PC-3 (cell line): Measurements from ENCODE around the gene TNPO1. TPM values are rescaled to one million over a fixed set of nuclear protein-coding genes. Genes with fewer than 3 reads are reported as not detected.
A peak's percentile ranks its signal among the peaks of the same experiment; 100 is the strongest.
"Not testable (repeated sequence)": the region's sequence is repeated elsewhere in the genome, so short reads cannot be mapped to it uniquely, and the experiment has no call there.

Experiments used
- ATAC-seq: fragments of 200-7000 bp; cut with Tn5 transposase; 2 replicates; pipeline ENCODE4 v1.9.1; 2020; ENCODE audit warnings: mild to moderate bottlenecking, moderate library complexity
- BruUV-seq: library from RNA; stranded (reverse); fragments of 400-500 nt; replicated peaks from 2 replicates; lab custom pipeline; 2021; lab: Mats Ljungman, UMichigan
- CTCF ChIA-PET: fragments of 300-600 bp; sonication (Branson Sonifier 250); formaldehyde crosslinking; loops from one replicate; lab custom pipeline; 2022; ENCODE audit warnings: antibody characterized with exemption; lab: Charles Lee
- POLR2A ChIA-PET: fragments of 300-600 bp; sonication (Branson Sonifier 250); formaldehyde crosslinking; loops from one replicate; lab custom pipeline; 2022; ENCODE audit warnings: antibody characterized with exemption; ENCODE audit not compliant: unreplicated experiment; lab: Charles Lee
- DNase-seq: peaks from one replicate; pipeline ENCODE4 v3.0.0-alpha.2; 2015
- H2AFZ ChIP-seq: fragments of 300-600 bp; sonication (generic); 2 replicates; pipeline ENCODE4 v1.6.0; 2016; ENCODE audit warnings: antibody characterized with exemption, low read length
- H3F3A ChIP-seq: fragments of 300-600 bp; sonication (generic); one replicate; pipeline ENCODE4 v1.6.0; 2017; ENCODE audit warnings: antibody characterized with exemption, low read length, control low read depth, mild to moderate bottlenecking; ENCODE audit not compliant: unreplicated experiment
- H3K27ac ChIP-seq: fragments of 300-600 bp; sonication (generic); 2 replicates; pipeline ENCODE4 v1.5.1; 2016; ENCODE audit warnings: mild to moderate bottlenecking, low read length
- H3K27me3 ChIP-seq: fragments of 300-600 bp; sonication (generic); 2 replicates; pipeline ENCODE4 v1.6.1; 2016; ENCODE audit warnings: low read length, mixed read lengths
- H3K36me3 ChIP-seq: fragments of 300-600 bp; sonication (generic); 2 replicates; pipeline ENCODE4 v1.6.1; 2016; ENCODE audit warnings: low read depth, mixed run types, low read length, mixed read lengths
- H3K4me1 ChIP-seq: fragments of 300-600 bp; sonication (generic); 2 replicates; pipeline ENCODE4 v1.5.1; 2016; ENCODE audit warnings: low read length; ENCODE audit not compliant: insufficient read depth
- H3K4me2 ChIP-seq: fragments of 300-600 bp; sonication (generic); 2 replicates; pipeline ENCODE4 v1.6.0; 2016; ENCODE audit warnings: low read length
- H3K4me3 ChIP-seq: fragments of 300-600 bp; sonication (generic); 2 replicates; pipeline ENCODE4 v1.5.1; 2016; ENCODE audit warnings: mild to moderate bottlenecking, low read length, mixed read lengths
- H3K79me2 ChIP-seq: fragments of 300-600 bp; sonication (generic); 2 replicates; pipeline ENCODE4 v1.6.1; 2017; ENCODE audit warnings: low read length, mixed read lengths
- H3K9ac ChIP-seq: fragments of 300-600 bp; sonication (generic); 2 replicates; pipeline ENCODE4 v1.6.0; 2016; ENCODE audit warnings: mild to moderate bottlenecking, low read length
- H3K9me2 ChIP-seq: fragments of 300-600 bp; sonication (generic); replicated peaks from 2 replicates; pipeline ENCODE4 v1.6.1; 2016; ENCODE audit warnings: mixed run types, low read length, mixed read lengths
- H3K9me3 ChIP-seq: fragments of 300-600 bp; sonication (generic); 2 replicates; pipeline ENCODE4 v1.6.1; 2016; ENCODE audit warnings: low read length, mixed read lengths
- H4K20me1 ChIP-seq: fragments of 300-600 bp; sonication (generic); 2 replicates; pipeline ENCODE4 v1.6.1; 2016; ENCODE audit warnings: low read length, mixed read lengths
- CTCF ChIP-seq: fragments of 300-600 bp; sonication (generic); conservative IDR thresholded peaks from 2 replicates; pipeline ENCODE4 v1.5.1; 2017; ENCODE audit warnings: antibody characterized with exemption, low read depth, mild to moderate bottlenecking, low read length
- EZH2 ChIP-seq: fragments of 300-600 bp; sonication (generic); IDR thresholded peaks from one replicate; pipeline ENCODE4 v1.6.1; 2017; ENCODE audit warnings: antibody characterized with exemption, mild to moderate bottlenecking, low read length; ENCODE audit not compliant: unreplicated experiment
- EZH2phosphoT487 ChIP-seq: fragments of 300-600 bp; sonication (generic); IDR thresholded peaks from 2 replicates; pipeline ENCODE4 v1.6.1; 2018; ENCODE audit warnings: mild to moderate bottlenecking, antibody characterized with exemption, low read length, borderline replicate concordance
- intact Hi-C: fragments of 100-400 bp; cut with micrococcal nuclease; formaldehyde crosslinking; loops from 2 replicates; pipeline ENCODE4 v1.9.0; 2023
- total RNA-seq: library from RNA; depleted of rRNA; stranded (reverse); fragments of >200 nt; gene quantifications from 2 replicates; pipeline ENCODE4 v1.2.3, GENCODE V29; 2014

TNPO1 gene
- total RNA-seq, 1 experiment from 2014 or later: 187 TPM

DNA sequence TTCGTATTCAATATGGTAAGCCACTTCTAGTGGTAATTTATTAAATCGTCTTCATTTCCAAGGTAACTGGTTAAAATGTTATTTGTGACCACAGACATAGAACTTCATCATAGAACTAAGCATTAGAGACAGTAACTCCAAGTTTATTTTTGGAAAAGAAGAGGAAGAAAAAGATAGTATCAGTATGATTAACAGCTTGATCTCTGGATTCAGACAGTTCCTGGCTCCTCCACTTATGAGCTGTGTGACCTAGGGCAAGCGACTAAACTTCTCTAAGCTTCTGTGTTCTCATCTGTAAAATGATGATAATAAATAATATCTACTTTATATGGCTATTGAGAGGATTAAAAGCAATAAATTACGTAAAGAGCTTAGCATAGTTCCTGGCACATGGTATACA is 29.8 kb upstream of the TNPO1 start:
- Histone ChIP-seq H4K20me1 (no peaks in the 10 kb centered on the region), H3K9me3 (no peaks in the 10 kb centered on the region), H3K4me1 (peaks cover 21% of the 10 kb centered on the region), H3K9ac (no peak overlapping the region), H3K27ac (no peak overlapping the region), H3F3A (no peaks in the 10 kb centered on the region), H3K4me2 (no peak overlapping the region), H2AFZ (no peak overlapping the region), H3K4me3 (no peak overlapping the region), H3K36me3 (no peaks in the 10 kb centered on the region), H3K9me2 (no peaks in the 10 kb centered on the region), H3K27me3 (no peaks in the 10 kb centered on the region), H3K79me2 (no peaks in the 10 kb centered on the region)
- DNase-seq (no peak), ATAC-seq (no peak)
- intact Hi-C loops: loop anchor here (10.0 kb wide), 2 partner anchors 92 to 172 kb away; no protein-coding TSS in a partner anchor
- no TSS peak for BruUV-seq
- TF ChIP-seq EZH2: no peak
- POLR2A ChIA-PET: no interaction called here
- CTCF ChIA-PET: no interaction called here

GRCh38 chr5:72788866-72789505 is 27.5 kb upstream of the TNPO1 start:
- Histone ChIP-seq H3F3A (no peaks in the 10 kb centered on the region), H2AFZ (no peak overlapping the region), H3K9ac (no peak overlapping the region), H3K36me3 (no peaks in the 10 kb centered on the region), H3K4me3 (no peak overlapping the region), H3K27me3 (no peaks in the 10 kb centered on the region), H3K9me2 (no peaks in the 10 kb centered on the region), H4K20me1 (no peaks in the 10 kb centered on the region), H3K79me2 (no peaks in the 10 kb centered on the region), H3K4me2 (peak overlapping the region; percentile 31; the same call in 1 of the 2 replicates), H3K9me3 (no peaks in the 10 kb centered on the region), H3K27ac (peak overlapping the region; percentile 73), H3K4me1 (peaks cover 21% of the 10 kb centered on the region)
- DNase-seq: peak; percentile 82
- ChIA-PET POLR2A (no interaction called here), CTCF (no interaction called here)
- intact Hi-C loops: loop anchor here (2.0 to 10.0 kb wide), 3 partner anchors 28 to 174 kb away; partner anchors contain the start of gene TNPO1
- BruUV-seq: no TSS peak
- peak; percentile 97 for ATAC-seq
- TF ChIP-seq EZH2: no peak
- TF ChIP-seq CTCF: no peak
- no peak for TF ChIP-seq EZH2phosphoT487

- CTCF ChIA-PET: no interaction called here
- TF ChIP-seq EZH2 (no peak), CTCF (no peak), EZH2phosphoT487 (no peak)
- Histone ChIP-seq H3K36me3 (no peaks in the 10 kb centered on the region), H3K79me2 (no peaks in the 10 kb centered on the region), H3K9ac (no peak overlapping the region), H3K9me3 (no peaks in the 10 kb centered on the region), H3K4me2 (no peak overlapping the region), H4K20me1 (no peaks in the 10 kb centered on the region), H3K9me2 (no peaks in the 10 kb centered on the region), H3K27ac (no peak overlapping the region), H3K4me1 (peaks cover 21% of the 10 kb centered on the region), H3K27me3 (no peaks in the 10 kb centered on the region), H3K4me3 (no peak overlapping the region), H2AFZ (no peak overlapping the region), H3F3A (no peaks in the 10 kb centered on the region)
- no peak for ATAC-seq
- POLR2A ChIA-PET: interaction anchor here (0.6 kb wide), 1 partner anchor 147 kb away, joined by 3 read pairs; no protein-coding TSS in a partner anchor
- intact Hi-C loops: no loop called here
- no TSS peak for BruUV-seq
- no peak for DNase-seq
Measured at GRCh38 chr5:72790186-72790585, 26.3 kb upstream of the TNPO1 start.

GRCh38 chr5:72792662-72793061 is 23.8 kb upstream of the TNPO1 start:
- intact Hi-C loops, DNase-seq, CTCF ChIA-PET: not testable (repeated sequence)

More at GRCh38 chr5:72792662-72793061, 23.8 kb upstream of the TNPO1 start:
- H3K9me2 ChIP-seq, H3K36me3 ChIP-seq, H4K20me1 ChIP-seq, ATAC-seq, H3K4me3 ChIP-seq, H3K79me2 ChIP-seq, POLR2A ChIA-PET, H3K27me3 ChIP-seq, H3K9ac ChIP-seq, H3K9me3 ChIP-seq, H3K4me2 ChIP-seq, H3K27ac ChIP-seq, H3F3A ChIP-seq, H2AFZ ChIP-seq, BruUV-seq: not testable (repeated sequence)
- peaks cover 21% of the 10 kb centered on the region for H3K4me1 ChIP-seq
